A549 (cell line): Measurements from ENCODE around the gene POLR3C.

ENCODE experiments used
- CTCF ChIP-seq: fragments of >200 bp; sonication (Bioruptor Twin); formaldehyde crosslinking; IDR thresholded peaks from 3 replicates; pipeline ENCODE4 v1.5.1; 2016
- EP300 ChIP-seq, 2 experiments: fragments of >200 bp; sonication (Bioruptor Twin); formaldehyde crosslinking; IDR thresholded peaks; 2 replicates in 1 of 2; 3 replicates in 1 of 2; pipeline ENCODE4 v1.6.1; 2016 to 2017
- GATA3 ChIP-seq: IDR thresholded peaks from 2 replicates; pipeline ENCODE4 v1.6.1; 2012; ENCODE audit warnings: borderline replicate concordance
- HES2 ChIP-seq: fragments of >200 bp; sonication (Bioruptor Twin); formaldehyde crosslinking; IDR thresholded peaks from 2 replicates; pipeline ENCODE4 v1.6.1; 2016
- HOXB5 ChIP-seq: fragments of 250-450 bp; sonication (Bioruptor Pico); IDR thresholded peaks from 2 replicates; pipeline ENCODE4 v1.5.0; 2020; ENCODE audit warnings: mild to moderate bottlenecking, moderate library complexity
- MAFK ChIP-seq: fragments of 450-650 bp; IDR thresholded peaks from 2 replicates; pipeline ENCODE4 v1.6.1; 2014; ENCODE audit not compliant: partially characterized antibody
- MAX ChIP-seq: IDR thresholded peaks from 2 replicates; pipeline ENCODE4 v1.6.1; 2012
- NPAS2 ChIP-seq: fragments of 250-450 bp; sonication (Bioruptor Pico); IDR thresholded peaks from 2 replicates; pipeline ENCODE4 v1.8.0; 2022; ENCODE audit warnings: mild to moderate bottlenecking, moderate library complexity, borderline replicate concordance
- PBX3 ChIP-seq: IDR thresholded peaks from 2 replicates; pipeline ENCODE4 v1.6.1; 2012
- POLR2A ChIP-seq: IDR thresholded peaks from 2 replicates; pipeline ENCODE4 v1.6.1; 2012; ENCODE audit warnings: mild to moderate bottlenecking, low read length
- RAD21 ChIP-seq, 2 experiments: fragments of >200 bp in 1 of 2; sonication (Bioruptor Twin) in 1 of 2; formaldehyde crosslinking in 1 of 2; IDR thresholded peaks in 1 of 2; conservative IDR thresholded peaks in 1 of 2; 2 replicates in 1 of 2; 3 replicates in 1 of 2; pipeline ENCODE4 v1.6.1; 2012 to 2018; ENCODE audit warnings: inconsistent platforms in 1 of 2
- REST ChIP-seq: fragments of 200-600 bp; sonication (generic); IDR thresholded peaks from 2 replicates; pipeline ENCODE4 v1.6.1; 2016; ENCODE audit warnings: antibody characterized with exemption, mild to moderate bottlenecking, moderate library complexity
- USF2 ChIP-seq: fragments of 450-650 bp; IDR thresholded peaks from 2 replicates; pipeline ENCODE4 v1.6.1; 2014; ENCODE audit warnings: antibody characterized with exemption
- ZSCAN20 ChIP-seq: fragments of 250-450 bp; sonication (Bioruptor Pico); IDR thresholded peaks from 2 replicates; pipeline ENCODE4 v1.8.0; 2022; ENCODE audit warnings: mild to moderate bottlenecking, moderate library complexity

GRCh38 chr1:145846201-145846612 lies 22.2 kb downstream of the POLR3C start:
- TF ChIP-seq PBX3 (0 out of 2 replicates have a peak, but pooled peaks have one; percentile 23), REST (no peak), CTCF (peak; percentile 32; the same call in 2 of the 3 replicates), POLR2A (no peak), RAD21 (conservative IDR thresholded peaks at IDR 0.05 in 1 of 2, IDR thresholded peaks at IDR 0.05 in 1 of 2) (peak; percentile 39 to 41; a peak in 4 of 5 replicates), EP300 (IDR thresholded peaks at IDR 0.05) (no peak), USF2 (no peak), MAFK (no peak), NPAS2 (CRISPR knock-in tag) (no peak), GATA3 (no peak), HES2 (no peak), ZSCAN20 (CRISPR knock-in tag) (no peak), MAX (no peak), HOXB5 (CRISPR knock-in tag) (no peak)
